GM10266 (cell line): ENCODE measurements around the gene DQX1.

Source experiments
- DNase-seq: peaks from one replicate; pipeline ENCODE4 v3.0.0; 2012; ENCODE audit errors: extremely low spot score
- TF ChIP-seq, protein P1 (sequence below): IDR thresholded peaks from 2 replicates; pipeline ENCODE4 v1.5.1; 2012; ENCODE audit warnings: mild to moderate bottlenecking, low read depth; ENCODE audit not compliant: control insufficient read depth, insufficient read depth; ENCODE audit errors: missing control alignments

DQX1 gene

DNA sequence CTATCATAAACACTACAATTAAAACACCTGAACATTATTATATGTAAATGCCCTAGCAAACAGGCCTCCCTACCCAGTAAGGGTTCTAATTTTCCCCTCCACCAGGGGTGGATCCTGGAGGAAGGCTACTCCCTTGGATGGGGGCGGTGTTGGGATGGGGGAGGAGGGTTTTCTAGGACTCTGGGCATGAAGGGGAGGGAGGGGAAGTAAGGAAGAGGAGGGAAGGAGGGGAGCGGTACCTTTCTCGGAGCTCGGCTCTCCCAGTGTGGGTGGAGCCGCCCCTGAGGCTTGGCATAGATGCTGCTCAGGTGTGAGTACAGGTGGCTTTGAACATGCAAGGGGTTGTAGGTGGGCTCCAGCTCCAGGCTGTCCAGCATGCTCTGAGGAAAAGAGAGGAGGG lies 33.9 kb upstream of the DQX1 start:
- TF ChIP-seq, protein P1, sequence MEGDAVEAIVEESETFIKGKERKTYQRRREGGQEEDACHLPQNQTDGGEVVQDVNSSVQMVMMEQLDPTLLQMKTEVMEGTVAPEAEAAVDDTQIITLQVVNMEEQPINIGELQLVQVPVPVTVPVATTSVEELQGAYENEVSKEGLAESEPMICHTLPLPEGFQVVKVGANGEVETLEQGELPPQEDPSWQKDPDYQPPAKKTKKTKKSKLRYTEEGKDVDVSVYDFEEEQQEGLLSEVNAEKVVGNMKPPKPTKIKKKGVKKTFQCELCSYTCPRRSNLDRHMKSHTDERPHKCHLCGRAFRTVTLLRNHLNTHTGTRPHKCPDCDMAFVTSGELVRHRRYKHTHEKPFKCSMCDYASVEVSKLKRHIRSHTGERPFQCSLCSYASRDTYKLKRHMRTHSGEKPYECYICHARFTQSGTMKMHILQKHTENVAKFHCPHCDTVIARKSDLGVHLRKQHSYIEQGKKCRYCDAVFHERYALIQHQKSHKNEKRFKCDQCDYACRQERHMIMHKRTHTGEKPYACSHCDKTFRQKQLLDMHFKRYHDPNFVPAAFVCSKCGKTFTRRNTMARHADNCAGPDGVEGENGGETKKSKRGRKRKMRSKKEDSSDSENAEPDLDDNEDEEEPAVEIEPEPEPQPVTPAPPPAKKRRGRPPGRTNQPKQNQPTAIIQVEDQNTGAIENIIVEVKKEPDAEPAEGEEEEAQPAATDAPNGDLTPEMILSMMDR: no peak
- DNase-seq: no peak

DNA sequence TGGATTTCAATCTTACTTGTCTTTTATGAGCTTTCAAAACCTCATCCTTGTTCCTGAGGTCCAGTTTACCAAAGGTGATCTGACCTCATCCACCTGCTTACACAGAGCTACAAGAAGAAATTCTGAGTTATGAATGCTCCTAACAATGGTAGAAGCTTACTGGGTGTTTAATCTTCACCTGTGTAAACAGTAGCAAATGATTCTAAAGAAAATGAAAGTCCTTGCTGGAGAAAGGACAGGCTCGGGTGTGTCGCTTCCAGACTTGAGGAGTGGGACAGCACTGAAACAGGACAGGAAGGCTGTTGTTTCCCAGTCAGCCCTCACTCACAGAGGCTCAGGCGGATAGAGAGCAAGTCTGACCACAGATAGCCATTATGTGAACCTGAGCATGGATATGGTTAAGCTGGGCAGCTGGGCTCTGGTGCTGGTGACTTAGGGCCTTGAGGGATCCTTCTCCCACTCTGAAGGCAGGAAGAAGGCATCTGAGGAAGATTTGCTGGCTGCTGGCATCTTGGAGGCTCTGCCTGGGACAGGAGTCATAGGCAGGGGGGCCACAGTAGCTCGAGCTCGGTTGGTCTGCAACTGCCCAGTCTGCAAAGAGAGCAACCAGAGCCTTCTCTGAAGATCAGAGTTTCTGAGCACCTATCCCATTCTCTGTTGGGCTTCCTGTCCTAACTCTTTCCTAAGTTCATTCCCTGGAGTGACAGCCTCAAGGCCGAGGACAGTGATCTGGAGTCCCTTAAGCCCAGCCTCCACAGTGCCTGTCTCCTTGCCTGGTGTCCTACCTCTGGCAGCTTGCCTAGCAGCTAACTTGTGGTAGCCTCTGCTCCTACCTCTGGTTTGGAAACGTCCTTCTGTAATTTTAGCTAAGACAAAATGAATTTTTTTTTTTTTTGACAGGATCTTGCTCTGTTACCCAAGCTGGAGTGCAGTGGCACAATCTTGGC lies 32.5 kb upstream of the DQX1 start:
- DNase-seq: no peak
- TF ChIP-seq, protein P1: no peak

DNA sequence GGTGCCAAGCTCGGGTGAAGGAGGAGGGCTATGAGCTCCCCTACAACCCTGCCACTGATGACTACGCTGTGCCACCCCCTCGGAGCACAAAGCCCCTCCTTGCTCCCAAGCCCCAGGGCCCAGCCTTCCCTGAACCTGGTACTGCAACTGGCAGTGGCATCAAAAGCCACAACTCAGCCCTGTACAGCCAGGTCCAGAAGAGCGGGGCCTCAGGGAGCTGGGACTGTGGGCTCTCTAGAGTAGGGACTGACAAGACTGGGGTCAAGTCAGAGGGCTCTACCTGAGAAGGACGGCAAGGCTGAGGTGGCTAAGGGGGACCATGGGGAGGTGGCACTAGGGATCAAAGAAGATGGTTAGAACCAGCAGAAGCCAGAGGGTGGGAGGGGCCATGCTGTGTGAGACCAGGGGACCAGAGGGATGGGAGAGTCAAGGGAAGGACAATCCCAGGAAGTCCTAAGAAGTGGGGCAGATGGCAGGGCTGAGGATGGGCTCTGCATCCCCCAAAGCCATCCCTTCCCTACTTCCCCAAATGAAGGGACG lies 30.9 kb upstream of the DQX1 start:
- DNase-seq: no peak
- TF ChIP-seq, protein P1: no peak

DNA sequence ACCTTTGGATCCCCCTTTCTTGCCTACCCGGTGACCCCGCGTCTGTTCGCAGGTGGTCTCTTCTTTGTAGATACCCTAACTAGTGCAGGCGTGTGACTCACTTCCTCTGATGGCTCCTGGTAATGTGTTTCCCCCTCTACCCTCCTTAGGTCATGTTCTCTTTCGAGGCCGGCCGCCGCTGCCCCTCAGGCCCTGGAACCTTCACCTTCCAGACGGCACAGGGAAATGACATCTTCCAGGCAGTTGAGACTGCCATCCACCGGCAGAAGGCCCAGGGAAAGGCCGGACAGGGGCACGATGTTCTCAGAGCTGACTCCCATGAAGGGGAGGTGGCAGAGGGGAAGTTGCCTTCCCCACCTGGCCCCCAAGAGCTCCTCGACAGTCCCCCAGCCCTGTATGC lies 30.1 kb upstream of the DQX1 start:
- no peak for DNase-seq
- TF ChIP-seq, protein P1: no peak

DNA sequence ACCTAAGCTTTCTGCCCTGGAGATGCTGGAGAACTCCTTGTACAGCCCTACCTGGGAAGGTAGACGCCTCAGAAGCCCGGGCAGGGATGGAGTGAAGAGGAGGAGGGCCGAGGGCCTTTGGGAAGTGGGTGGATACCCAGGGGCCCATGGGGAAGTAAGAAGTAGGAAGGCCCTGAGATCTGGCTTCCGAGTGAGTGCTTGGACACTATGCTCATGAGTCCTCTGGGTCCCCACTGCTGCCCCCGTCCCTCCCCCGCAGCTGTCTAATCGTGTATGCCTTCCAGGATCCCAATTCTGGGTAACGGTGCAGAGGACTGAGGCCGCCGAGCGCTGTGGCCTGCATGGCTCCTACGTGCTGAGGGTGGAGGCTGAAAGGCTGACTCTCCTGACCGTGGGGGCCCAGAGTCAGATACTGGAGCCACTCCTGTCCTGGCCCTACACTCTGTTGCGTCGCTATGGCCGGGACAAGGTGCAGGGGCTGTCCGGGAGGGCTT lies 29.6 kb upstream of the DQX1 start:
- no peak for DNase-seq
- TF ChIP-seq, protein P1: no peak

DNA sequence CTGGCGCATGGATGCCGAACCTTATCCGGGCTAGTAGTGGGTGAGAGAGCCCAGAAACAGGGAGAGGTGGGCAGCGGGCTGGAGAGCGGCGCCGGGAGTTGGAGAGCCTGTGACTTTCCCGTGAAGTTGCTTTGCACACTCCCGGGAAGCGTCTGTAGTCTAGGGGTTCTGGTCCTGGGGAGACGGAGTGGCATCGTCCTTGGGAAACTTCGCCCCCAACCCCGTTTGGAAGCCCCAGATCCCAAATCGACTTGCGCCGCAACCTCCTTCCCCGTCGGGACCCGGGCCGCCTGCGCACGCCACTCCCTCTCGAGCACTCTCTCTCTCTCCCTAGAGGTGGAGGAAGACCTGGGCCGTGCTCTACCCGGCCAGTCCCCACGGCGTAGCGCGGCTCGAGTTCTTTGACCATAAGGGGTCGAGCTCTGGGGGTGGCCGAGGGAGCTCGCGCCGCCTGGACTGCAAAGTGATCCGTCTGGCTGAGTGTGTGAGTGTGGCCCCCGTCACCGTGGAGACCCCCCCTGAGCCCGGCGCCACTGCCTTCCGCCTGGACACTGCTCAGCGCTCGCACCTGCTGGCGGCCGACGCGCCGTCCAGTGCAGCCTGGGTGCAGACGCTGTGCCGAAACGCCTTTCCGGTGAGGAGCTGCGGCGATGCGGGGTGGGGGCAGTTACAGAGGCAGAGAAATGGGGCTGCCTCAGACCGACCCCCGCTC lies 28.9 kb upstream of the DQX1 start:
- TF ChIP-seq, protein P1: no peak
- DNase-seq: peak; percentile 56
